ENCODE data around the gene KCNK10.

GRCh38 chr14:88276923-88277596, 46.0 kb downstream of the KCNK10 start:
- TF ChIP-seq CTCF (conservative IDR thresholded peaks at IDR 0.05; ENCODE audit: low read length) (no peak), EZH2phosphoT487 (IDR thresholded peaks at IDR 0.05; ENCODE audit: borderline replicate concordance) (no peak)
